ENCODE data around the gene ST6GALNAC4.

The ST6GALNAC4 gene

DNA sequence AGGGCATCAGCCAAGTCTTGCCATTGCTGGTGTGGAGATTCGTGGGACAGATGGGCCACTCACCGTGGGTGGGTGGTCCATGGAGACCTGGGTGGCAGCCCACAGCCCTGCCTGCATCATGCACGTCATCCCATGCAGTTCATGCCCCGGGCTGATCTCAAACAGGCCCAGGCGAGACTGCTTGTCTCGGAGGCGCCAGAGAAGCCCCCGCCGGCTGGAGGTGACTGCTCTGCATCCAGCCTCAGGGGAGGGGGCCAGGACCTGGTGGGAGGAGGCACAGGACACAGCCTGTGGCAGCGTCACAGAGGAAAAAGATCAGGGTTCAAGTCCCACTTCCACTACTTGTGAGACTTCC lies 12.8 kb upstream of the ST6GALNAC4 start:
- no peak for DNase-seq (ENCODE audit: low spot score)

DNA sequence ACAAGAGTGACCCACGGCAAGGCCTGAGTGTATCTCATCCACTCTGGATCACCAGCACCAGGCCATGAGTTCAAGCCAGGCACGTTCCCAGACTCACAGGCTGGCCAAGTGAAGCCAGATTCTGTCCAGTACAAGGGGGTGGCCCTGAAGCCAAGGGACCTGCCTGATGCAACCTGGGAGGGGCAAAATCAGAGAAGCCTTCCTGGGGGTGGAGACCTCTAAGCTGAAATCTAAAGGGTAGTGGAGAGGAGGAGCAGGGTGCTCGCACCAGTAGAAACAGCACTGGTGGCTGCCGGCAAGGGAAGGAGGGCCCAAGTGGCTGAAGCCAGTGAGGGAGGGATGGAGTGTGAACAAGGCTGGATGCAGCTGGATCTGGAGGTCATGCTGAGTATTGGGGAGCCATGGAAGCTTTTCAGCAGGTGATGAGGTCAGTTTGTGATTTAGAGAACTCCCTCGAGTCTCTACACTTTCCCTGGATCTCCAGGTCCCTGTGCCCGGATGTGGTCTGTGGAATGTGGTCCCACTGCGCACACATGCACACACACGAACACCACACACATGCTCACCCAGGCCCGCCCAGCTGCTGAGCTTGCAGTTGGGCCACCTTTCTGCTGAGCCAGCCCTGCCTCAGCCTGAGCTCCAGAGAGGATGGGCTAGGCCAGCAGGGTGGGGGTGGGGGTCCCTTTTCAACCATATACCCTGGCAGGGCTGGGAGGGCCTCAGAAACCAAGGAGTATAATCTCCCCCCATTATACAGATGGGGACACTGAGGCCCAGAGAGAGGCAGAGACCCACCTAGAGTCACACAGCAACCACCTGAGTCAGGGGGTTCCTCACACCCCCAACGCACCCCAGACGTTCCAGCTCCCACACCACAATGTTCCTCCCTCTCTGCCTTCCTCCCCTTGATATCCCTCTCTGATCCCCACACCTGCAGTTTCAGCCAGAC lies 12.1 kb upstream of the ST6GALNAC4 start:
- no peak for DNase-seq (ENCODE audit: low spot score)

DNA sequence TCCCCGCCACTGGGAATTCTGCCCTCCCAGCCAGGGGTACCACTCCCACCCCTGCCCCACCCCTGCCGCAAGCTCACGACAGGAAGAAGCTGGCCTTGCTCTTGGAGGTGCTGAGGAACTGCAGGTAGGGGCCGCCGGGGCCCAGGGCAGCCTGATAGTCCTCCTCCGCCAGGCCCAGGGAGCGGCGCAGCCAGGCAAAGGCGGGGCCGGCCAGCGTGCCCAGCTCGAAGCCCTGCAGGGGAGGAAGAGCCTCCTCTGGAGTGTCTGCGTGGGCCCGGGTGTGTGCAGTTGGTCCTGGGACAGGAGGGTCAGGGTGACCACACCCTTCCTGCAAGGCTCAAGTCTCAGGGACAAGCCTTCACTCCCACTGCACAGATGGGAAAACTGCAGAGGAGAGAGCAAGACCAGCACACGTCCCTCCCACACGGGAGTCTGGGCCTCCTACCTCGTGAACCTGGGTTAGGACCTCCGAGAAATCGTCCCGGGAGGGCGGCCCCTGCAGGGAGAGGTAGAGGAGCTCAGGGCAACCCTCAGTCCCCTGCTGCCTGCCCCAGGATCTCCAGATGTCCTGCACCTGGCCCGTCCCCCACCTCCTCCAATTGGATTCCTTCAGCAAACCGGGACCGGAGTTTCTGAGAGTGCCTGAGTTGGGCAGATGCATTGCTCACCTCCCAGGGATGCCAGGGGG lies 11.3 kb upstream of the ST6GALNAC4 start:
- no peak for DNase-seq (ENCODE audit: low spot score)

DNA sequence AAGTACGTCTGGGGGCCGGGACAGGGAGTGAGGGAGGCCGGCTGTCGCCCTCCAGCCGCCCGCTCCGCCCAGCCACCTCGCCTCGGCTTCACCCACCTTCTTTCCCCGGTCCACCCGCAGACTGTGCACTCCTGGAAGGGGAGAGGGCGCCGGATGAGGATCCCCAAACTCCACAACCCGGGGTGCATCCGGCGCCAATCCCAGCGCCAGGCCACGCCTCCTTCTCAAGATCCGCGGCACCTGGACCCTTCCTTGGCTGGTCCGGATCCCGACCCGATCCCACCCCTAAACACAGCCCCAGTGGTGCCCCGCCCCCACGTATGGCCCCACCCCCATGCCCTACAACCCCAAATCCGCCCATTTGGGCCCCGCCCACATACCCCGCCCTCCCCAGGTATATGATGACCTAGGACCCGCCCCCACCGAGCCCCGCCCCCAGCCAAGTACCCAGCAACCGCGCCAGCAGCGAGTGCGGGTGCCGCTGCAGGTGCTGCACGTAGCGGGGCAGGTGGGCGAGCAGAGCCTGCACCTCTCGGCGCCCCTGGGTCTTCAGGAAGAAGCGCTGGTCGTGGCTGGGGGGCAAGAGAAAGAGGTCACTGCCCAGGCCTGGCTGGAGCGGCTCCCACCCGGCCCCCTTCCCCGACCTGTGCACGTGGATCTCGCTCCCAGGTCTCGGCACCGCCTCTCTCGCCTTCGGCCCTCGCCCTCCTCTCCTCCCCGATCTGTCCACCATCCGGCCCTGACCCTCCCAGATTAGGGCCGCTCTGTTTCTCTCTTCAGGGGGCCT lies 10.6 kb upstream of the ST6GALNAC4 start:
- DNase-seq (ENCODE audit: low spot score), result no peak

DNA sequence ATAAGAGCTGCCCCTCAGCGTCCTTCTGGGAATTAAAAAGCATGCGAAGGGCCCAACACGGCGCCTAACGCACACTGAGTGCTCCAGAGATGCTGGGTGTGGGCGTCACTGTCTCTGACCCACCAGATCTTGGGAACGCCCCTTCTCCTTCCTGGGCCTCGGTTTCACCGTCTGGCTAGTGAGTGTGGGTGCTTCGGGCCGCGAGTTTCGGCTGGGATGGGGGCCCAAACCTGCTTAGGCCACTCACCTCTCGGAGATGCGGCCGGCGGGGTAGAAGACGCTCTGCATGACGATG lies 10.0 kb upstream of the ST6GALNAC4 start:
- no peak for DNase-seq (ENCODE audit: low spot score)

DNA sequence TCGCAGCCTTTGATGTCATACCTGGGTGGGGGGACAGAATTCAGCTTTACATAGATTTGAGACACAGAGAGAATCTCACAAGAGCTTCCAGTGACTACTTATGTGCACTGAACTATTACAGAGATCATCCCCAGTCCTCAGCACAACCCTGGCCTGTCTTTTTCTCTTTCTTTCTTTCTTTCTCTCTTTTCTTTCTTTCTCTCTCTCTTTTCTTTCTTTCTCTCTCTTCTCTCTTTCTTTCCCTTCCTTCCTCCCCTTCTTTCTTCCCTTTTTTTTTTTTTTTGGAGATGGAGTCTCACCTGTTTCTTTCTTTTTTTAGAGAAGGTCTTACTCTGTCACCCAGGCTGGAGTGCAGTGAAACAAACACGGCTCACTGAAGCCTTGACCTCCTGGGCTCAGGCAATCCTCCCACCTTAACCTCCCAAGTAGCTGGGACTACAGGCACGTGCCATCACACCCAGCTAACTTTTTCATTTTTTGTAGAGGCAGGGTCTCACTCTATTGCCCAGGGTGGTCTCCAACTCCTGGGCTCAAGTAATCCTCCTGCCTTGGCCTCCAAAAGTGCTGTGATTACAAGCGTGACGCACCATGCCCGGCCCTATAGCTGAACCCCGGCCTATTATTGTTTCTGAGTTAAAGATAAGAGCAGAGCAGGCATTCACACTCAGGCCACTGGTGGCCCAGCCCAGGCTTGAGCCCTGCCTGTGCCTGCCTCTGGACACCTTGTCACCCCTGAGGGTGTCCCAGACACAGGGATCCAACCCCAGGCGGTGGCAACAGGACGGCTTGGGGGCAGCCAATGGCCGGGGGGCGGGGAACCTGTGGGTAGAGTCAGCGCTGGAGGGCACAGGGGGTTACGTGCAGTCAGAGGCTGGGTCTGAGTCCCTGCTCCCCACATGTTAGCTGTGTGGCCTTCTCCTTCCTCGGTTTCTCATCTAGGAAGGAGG lies 9.4 kb upstream of the ST6GALNAC4 start:
- no peak for DNase-seq (ENCODE audit: low spot score)

DNA sequence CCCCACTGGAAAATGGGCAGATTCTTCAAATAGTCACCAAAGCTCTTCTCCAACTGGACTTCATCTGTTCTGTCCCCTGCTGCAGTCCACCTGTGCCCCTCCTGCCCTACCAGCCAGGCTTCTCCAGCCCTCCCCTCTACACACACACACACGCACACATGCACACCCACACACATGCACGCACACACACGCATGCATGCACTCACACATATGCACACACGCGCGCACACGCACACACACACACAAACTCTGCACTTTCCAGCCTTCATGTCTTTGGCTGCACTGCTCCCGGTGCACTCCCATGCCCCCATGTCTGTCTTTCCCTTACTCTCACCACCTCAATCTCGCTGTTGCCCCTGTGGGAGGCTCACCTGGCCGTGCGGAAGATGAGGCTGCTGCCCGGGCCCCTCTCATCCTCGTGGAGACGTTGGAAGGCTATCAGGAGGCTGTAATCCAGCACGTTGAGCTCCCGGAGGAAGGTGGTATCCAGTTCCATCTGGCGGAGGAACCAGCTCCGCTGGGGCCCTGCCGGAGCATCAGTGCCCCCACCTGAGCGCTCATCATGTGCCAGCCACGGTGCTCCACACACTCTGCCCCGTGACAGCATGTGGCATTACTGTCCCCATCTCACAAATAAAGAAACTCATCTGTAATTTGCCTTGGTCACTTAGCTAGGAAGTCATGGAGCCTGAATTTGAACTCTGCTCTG lies 8.0 kb upstream of the ST6GALNAC4 start:
- no peak for DNase-seq (ENCODE audit: low spot score)

DNA sequence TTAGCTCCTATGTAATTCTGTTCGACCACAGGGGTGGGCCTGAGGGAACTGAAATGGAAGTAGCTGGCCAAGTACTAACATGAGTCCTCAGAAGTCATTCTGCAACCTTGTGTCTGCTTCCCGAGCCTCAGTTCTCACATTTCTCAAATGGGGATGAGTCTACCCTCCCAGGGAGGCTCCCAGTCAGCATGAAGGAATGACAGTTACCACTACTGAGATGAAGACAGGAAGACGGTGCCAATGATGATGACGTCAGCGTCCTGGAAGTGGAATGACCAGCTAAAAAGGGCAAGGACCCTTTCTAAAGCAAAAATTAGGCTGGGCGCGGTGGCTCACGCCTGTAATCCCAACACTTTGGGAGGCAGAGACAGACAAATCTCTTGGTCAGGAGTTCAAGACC lies 6.9 kb upstream of the ST6GALNAC4 start:
- DNase-seq (ENCODE audit: low spot score), result no peak

DNA sequence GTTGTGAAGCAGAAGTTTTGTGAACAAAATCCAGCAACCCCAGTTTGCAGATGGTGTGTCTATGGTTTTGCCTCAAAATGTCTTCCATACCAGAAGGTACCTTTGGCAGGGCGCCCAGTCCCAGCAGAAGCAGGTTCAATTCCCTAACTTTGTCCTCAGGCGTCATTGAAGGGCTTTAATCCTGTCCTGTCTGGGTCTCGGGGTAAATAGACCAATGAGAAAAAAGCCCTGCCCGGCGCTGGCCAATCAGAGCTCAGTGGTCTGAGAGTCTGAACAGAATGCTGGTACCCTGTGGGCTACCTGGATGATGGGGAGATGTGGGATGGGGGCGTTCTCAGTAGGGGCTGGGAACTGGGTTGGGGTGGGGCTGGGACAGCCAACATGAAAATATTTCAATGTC lies 6.2 kb upstream of the ST6GALNAC4 start:
- DNase-seq (ENCODE audit: low spot score), result no peak

DNA sequence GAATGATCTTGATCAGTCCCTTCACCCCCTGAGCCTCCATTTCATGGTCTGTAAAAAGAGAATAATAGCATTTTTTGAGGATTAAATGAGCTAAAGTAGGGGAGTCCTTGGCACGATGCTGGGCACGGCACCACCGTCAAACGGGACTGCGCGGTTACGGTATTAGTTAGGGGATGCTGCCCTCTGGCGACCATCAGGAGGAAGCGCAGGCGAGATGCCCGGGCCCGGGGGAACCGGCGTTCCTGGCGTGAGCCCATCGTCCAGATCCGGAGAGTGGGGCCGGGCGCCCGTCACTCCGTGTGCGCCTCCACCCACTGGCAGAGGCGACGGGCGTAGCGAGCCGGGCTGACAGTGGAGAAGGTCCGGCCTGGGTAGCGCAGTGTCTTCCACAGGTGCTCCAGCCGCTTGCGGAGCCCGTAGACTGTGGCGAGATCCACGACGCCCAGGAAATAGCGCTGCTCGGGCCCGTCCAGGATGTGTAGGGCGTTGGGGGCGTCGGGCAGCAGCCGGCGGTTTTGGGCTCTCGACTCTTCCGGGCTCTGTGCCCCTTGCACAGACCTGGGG lies 4.8 kb upstream of the ST6GALNAC4 start:
- DNase-seq (ENCODE audit: low spot score), result peak; percentile 64

DNA sequence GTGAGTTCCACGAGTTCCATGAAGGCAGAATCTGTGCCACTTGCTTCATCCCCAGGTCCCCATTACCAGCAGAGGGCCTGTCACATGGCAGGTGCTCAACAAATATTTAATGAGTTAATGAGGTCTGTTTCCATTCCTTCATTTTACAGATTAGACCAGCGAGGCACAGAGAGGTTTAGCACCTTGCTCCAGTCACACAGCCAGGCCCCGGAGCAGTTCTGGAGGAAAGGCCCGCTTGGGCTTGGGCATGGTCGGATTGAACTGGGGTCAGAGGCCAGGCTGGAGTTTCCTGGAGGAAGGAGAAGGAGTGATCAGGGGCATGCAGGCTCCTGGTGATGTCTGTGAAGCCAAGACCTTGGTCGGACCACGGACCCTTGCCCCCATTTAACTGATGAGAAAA lies 4.0 kb upstream of the ST6GALNAC4 start:
- no peak for DNase-seq (ENCODE audit: low spot score)

DNA sequence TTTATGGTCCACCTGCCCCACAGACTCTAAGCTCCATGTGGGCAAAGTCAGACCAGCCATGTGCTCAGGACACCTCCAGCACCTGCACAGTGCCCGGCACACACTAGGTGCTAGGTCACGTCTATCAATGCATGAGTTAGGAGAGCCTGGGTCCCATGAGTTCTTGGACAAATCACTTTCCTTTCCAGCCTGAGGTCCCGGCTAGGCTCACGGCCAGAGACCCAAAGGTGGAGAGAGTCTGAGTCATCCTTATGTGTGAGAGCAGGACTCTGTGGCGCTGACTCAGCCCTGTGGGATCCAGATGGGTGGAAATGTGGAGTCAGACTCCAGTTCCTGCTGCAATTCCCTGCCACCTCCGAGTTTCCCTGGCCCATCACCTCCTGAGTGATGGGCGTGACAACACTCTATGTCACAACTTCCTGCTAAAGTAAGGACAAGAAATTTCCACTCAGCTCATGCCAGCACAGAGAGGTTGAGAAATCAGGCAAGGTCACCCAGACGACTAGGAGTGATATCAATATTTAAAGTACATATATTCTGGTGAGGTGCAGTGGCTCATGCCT lies 2.5 kb upstream of the ST6GALNAC4 start:
- DNase-seq (ENCODE audit: low spot score), result no peak

DNA sequence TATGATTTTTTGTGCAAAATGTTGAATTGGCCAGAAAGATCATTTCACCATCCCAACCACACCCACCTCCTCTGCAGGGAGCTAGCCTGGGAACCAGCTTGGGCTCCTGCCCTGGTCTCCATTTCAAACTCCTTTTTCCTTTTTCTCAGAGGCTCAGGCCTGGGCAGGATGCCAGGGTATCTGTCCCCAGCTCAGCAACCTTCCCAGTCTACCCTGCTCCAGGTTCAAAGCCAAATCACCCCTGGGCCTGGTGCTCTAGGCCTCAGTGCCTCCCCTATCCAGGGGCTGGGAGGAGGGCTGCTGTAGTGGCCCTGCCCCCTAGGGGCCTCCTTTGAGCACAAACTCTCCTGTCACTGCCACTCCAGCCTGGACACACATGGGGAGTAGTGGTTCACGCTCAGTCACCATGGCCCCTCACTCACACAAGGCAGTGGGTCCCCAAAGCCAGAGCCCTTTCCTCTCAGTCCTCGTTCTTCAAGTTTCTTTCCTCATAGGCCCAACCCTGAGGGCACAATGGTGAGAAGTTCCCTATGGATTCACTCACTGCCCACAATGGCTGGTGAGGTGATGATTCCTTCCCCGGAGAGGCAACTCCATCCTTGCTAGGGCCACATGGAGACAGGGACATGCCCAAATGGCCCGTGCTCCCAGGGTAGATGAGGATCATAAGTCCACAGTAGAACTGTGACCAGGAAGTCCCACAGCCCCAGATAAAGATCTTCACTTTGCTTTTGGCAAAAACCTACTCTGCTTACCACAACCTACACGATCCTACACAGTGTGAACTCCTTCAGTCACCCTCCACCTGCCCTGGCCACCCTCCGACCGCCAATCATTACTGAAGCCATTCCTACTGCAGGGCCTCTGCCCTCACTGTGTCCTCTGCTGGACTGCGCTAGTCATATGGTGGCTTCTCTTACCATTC lies 1.6 kb upstream of the ST6GALNAC4 start:
- DNase-seq (ENCODE audit: low spot score), result no peak

DNA sequence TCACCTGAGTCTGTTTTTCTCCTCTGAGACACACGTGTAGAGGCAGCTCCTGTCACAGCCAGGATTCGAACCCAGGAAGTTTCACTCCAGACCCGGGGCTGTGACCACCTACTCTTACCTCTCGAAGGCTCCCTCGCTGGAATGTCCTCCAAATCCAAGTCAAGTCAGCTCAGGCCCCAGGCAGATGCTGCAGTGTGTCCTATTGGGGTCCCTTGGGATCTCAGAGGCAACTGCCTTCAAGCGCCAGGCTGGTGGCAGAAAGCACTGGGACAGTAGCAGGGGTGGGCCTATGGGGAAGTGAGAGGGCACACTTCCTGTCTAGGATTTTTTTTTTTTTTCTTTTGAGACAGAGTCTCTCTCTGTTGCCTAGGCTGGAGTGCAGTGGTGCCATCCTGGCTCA lies 762 bp upstream of the ST6GALNAC4 start:
- DNase-seq (ENCODE audit: low spot score), result no peak

DNA sequence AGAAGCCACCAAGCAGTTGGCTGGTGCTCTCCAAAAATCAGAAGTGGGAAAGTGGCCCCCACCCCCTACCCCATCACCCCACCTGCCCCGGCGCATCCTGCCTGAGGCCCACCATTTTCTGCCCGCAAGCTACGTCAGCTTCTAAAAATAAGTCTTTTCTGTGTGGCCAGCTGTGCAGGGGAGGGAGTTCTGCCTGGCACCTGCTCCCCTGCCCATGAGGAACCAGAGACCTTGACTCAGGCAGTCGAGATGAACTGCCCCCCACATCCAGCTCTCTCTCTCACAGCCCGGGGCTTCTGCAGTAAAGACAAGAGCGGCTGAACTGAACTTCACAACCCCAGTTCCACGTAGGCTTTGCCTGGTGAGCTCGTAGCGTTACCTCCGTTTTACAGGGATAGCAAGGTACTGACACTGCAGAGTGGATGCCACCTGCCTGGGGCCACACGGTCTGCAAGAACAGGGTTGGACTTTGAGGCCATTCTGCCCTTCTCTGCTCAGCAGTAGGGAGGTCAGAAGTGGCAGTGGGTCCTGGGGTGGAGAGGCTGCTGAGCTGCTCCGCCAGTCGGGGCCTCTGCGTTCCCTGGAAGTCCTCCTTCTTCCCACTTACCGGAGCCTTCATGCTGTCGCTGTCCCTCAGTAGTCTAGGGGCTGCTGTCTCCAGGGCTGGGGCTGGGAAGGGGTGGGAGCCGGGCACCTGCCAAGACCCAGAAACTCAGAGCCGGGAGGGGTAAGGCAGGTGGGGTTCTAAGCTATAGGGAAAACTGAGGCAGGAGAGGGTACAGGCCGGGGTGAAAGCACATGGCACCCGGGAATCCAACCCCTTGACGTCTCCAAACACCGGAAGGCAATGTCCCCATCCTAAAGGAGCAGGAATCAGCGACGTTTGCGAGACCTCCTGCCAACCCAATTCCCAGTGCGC lies 781 bp downstream of the ST6GALNAC4 start:
- no peak for DNase-seq (ENCODE audit: low spot score)

DNA sequence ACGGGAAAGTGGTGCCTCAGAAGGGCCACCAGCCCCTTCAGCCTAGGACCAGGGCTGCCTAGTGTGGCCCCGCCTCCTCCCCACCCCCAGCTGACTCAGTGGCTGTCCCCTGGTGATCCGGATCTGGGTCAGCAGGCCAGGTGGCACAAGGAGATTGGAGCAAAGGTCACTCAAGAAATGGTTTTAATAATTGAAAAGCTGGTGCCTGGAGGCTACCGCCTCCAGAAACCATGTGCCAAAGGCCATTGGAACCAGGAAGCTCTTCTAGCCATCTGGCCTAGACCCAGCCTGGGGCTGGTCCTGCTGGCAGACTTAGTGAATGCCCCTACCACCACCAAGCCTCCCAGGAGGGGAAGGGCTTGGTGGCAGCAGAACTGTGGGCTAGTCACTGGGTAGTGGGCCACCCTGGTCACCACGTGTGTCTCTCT lies 1.5 kb downstream of the ST6GALNAC4 start:
- DNase-seq (ENCODE audit: low spot score), result no peak

DNA sequence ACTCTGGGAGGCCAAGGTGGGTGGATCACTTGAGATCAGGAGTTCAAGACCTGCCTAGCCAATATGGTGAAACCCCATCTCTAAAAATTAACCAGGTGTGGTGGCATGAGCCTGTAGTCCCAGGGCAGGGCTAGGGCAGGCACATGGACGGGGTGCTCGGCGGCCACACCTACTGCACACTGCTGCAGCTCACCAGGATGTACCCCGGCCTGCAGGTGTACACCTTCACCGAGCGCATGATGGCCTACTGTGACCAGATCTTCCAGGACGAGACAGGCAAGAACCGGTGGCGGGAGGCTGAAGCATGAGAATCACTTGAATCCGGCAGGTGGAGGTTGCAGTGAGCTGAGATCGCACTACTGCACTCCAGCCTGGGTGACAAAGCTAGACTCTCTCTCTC lies 3.2 kb downstream of the ST6GALNAC4 start:
- DNase-seq (ENCODE audit: low spot score), result no peak

DNA sequence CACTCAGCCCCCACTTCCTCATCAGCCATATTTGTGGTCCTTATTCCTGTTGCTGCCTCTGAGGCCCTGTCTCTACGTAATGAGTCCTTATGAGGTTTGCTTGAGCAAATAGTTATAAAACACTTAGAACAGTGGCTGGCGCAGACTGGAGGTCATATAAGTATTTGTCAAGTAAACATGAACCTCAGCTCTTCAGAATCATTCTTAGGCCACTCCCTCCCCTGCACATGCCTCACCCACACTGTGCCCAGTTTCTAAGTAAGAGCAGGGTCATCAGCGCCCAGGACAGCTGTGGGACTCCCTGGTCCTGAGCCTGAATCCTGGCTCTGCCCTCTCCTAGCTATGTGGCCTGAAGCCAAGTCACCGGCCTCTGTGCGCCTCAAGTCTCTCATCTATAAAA lies 4.0 kb downstream of the ST6GALNAC4 start:
- no peak for DNase-seq (ENCODE audit: low spot score)

All from cerebellar cortex (tissue), 1 donor.